ENCODE measurements around the gene RSRC1.

- no peak for TF ChIP-seq CTCF (IDR thresholded peaks at IDR 0.05; ENCODE audit: borderline replicate concordance, extremely low read depth, low read length, poor library complexity, severe bottlenecking)
- no peak for TF ChIP-seq EZH2 (IDR thresholded peaks at IDR 0.05; ENCODE audit: borderline replicate concordance, low read depth, low read length, severe bottlenecking)
Observed at GRCh38 chr3:158103887-158104327, 6.0 kb upstream of the RSRC1 start.
